ENCODE measurements around the gene DIO1.

DNA sequence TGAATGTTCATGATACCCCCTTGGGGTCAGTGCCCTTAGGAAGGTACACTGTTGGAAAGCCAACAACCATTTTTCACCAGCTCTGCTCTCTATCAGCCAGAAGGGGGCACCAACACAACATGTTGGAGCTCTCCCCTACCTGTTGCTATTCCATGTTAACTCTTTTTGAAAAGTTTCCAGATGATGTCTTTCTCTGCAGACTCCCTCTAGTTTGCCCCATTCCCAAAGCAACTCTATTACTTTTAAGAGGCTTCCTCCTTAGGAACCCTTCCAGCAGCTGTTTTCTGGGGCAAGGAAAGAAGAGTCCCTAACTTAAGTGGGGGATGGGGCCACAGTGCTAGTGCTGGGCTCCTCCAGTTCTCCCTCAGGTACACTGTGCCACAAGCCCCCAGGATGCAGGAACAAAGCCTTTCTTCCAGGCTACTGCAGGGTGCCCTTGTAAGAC is 33.0 kb upstream of the DIO1 start:
- TF ChIP-seq POLR2A (IDR thresholded peaks at IDR 0.05) = no peak
- TF ChIP-seq POLR2AphosphoS5 (IDR thresholded peaks at IDR 0.05) = no peak
